Kidney epithelial cell (primary cell): Measurements from ENCODE around the gene TIMP3. TPM values are rescaled to one million over a fixed set of nuclear protein-coding genes. Genes with fewer than 3 reads are reported as not detected.

Experiments
- DNase-seq: peaks from one replicate; pipeline ENCODE4 v3.0.0-alpha.2; 2010; ENCODE audit warnings: low read depth
- H3K27me3 ChIP-seq: 2 replicates; pipeline ENCODE4 v1.6.0; 2011; ENCODE audit warnings: low read length; ENCODE audit not compliant: control insufficient read depth, insufficient read depth
- H3K36me3 ChIP-seq: 2 replicates; pipeline ENCODE4 v1.5.1; 2011; ENCODE audit warnings: low read length; ENCODE audit not compliant: control insufficient read depth, insufficient read depth
- H3K4me3 ChIP-seq: 2 replicates; pipeline ENCODE4 v1.5.1; 2011; ENCODE audit warnings: low read depth, mild to moderate bottlenecking, control low read depth, low read length
- total RNA-seq: library from RNA; depleted of rRNA; stranded (reverse); fragments of >200 nt; gene quantifications from 2 replicates; pipeline ENCODE4 v1.2.3, GENCODE V29; 2015
- TF ChIP-seq, protein P1 (sequence below): IDR thresholded peaks from 2 replicates; pipeline ENCODE4 v1.5.1; 2011; ENCODE audit warnings: mild to moderate bottlenecking, moderate library complexity, low read length, control low read depth, inconsistent platforms; ENCODE audit not compliant: insufficient read depth, poor library complexity, severe bottlenecking

Gene TIMP3
- total RNA-seq, 1 donor from 2014 or later, result 45.6 TPM

DNA sequence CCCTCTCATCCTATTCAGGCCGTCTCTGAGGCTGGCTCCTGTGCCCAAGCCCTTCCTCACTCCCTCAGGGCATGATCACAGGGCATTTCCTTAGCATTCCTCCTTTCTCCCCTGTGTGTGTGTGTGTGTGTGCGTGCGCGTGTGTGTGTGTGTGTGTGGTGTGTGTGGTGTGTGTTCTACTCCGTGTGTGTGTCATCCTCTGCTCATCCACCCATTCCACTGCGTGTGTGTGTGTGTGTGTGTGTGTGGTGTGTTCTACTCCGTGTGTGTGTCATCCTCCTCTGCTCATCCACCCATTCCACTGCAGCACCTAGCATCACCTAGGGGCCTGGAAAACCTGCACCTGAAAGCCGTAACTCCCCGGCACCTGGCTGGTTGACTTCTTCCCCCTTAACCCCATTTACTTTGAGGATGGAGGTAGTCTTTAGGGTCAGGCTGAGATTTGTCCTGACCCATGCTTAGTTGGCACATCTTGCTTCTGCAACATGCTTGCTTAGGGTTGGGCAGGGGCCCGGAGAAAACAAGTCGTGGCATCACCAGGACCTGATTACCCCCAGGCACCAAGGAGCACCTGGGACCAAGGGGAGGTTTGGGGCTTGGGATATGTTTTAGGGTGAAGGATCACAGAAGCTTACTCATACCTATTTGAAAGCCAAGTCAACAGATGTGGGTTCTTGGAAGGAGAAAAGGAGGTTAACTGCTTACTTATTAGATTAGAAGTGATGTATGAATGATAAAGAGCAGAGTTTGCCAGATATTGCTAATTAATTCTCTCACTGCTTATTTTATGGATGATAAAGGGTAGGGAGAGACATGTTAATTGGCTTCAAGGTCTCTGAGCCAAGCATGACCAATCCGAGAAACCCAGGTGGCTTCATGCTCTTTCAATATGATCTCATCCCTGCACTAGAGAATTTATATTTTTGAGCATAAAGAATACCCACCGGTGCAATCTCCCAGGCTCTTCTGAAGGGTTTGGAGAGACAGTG lies 18.9 kb downstream of the TIMP3 start:
- DNase-seq, result no peak
- Histone ChIP-seq H3K4me3 (no peak overlapping the region), H3K27me3 (no peaks in the 10 kb centered on the region), H3K36me3 (no peaks in the 10 kb centered on the region)
- TF ChIP-seq, protein P1, sequence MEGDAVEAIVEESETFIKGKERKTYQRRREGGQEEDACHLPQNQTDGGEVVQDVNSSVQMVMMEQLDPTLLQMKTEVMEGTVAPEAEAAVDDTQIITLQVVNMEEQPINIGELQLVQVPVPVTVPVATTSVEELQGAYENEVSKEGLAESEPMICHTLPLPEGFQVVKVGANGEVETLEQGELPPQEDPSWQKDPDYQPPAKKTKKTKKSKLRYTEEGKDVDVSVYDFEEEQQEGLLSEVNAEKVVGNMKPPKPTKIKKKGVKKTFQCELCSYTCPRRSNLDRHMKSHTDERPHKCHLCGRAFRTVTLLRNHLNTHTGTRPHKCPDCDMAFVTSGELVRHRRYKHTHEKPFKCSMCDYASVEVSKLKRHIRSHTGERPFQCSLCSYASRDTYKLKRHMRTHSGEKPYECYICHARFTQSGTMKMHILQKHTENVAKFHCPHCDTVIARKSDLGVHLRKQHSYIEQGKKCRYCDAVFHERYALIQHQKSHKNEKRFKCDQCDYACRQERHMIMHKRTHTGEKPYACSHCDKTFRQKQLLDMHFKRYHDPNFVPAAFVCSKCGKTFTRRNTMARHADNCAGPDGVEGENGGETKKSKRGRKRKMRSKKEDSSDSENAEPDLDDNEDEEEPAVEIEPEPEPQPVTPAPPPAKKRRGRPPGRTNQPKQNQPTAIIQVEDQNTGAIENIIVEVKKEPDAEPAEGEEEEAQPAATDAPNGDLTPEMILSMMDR, result no peak

DNA sequence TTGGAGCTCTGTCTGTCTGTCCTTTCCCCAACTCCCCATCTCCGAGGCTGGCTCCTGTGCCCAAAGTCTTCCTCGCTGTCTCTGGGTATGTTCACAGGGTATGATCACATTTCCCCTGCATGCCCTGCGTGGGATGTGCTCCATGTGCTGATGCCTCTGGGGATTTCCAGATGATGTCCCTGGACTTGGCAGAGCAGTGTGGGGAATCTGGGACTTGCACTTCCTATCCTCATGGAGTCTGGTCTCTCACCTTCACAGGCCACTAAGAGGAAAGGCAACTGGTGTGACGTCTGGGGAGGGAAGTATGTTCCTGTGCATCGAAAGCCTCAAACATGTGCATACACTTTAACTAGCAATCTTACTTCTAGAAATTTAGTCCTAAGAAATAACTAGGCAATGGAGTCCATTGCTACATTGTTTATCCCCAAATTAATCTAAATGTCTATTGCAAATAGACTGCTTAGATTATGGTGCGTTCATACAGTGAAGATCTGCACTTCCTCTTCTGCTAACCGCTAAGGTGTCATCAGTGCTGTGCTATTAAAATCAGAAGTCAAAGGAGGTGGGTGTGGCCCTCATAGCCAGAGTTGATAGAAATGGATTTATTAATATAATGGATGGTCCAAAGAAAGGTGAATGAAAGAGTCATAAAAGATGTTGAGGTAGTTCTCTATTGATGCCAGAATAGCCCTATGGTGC lies 20.8 kb downstream of the TIMP3 start:
- Histone ChIP-seq H3K4me3 (no peak overlapping the region), H3K27me3 (no peaks in the 10 kb centered on the region), H3K36me3 (no peaks in the 10 kb centered on the region)
- no peak for DNase-seq
- TF ChIP-seq, protein P1, result no peak

DNA sequence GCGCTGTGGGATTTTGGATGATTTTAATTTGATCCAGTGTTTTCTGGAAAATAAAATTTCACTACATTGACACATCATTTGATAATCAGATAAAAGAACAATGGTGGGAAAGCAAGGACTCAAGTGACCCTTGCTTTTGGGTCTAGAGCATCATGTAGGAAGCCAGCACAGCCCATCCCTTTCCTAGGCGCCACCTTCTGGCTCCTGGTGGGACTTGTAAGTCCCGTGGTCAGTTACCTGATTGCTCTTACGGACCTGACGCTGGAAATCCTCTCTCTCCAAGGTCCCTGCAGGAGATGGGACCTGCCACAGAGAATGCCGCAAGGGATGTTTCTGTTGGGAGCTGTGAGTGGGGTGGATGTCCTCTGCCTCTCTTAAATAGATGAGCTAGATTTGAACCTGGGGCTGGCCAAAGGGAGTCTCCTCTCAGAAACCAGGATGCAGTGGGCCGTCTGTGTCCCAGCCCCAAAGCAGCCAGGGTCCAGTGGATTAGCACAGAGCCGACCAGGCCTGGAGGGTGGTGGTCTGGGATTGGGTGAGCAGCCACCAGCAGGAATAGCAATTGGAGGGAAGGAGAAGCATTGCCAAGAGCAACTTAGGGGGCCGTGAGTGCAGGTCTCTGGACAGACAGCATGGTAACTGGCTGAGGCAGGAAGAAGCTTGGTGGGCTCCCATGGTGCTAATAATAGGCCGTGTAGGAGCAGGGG lies 21.7 kb downstream of the TIMP3 start:
- Histone ChIP-seq H3K36me3 (no peaks in the 10 kb centered on the region), H3K4me3 (no peak overlapping the region), H3K27me3 (no peaks in the 10 kb centered on the region)
- TF ChIP-seq, protein P1, result peak; percentile 59
- no peak for DNase-seq

DNA sequence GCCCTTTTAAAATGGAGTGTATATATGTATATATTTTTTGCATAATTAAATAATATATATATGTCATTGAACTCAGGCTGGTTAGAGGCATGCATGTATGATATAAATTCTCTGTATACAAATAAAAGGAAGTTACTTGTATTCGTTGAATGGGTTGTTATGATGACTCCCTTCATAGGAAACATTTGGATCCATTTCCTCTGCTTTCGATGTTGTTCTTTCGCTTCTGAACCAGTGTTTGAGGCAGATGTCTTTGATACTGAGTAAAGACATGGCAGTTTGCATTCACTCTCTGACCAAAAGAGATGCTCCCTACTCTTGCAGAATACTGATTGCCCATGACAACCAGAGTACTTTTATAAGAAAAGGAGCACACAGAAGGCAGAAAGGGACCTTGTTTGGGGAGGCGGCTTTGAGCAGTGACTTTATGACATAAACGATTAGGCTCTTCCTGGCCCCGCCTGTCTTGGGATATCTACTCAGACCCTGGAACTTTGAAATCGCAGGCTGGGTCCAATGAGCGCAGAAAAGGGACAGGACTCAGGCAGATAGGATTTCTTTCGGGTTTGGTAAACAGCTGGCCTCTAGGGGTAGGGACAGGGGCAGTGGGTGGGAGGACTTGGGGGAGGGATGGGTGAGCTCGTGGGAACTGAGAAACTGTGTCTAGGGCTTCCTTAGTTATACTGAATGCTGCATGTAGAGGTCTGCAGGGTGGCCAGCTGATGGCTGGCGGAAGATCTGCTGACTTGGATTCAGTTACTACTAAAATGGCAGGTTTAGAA lies 23.2 kb downstream of the TIMP3 start:
- TF ChIP-seq, protein P1, result no peak
- no peaks in the 10 kb centered on the region for H3K36me3 ChIP-seq
- DNase-seq, result no peak
- no peak overlapping the region for H3K4me3 ChIP-seq
- H3K27me3 ChIP-seq, result no peaks in the 10 kb centered on the region

DNA sequence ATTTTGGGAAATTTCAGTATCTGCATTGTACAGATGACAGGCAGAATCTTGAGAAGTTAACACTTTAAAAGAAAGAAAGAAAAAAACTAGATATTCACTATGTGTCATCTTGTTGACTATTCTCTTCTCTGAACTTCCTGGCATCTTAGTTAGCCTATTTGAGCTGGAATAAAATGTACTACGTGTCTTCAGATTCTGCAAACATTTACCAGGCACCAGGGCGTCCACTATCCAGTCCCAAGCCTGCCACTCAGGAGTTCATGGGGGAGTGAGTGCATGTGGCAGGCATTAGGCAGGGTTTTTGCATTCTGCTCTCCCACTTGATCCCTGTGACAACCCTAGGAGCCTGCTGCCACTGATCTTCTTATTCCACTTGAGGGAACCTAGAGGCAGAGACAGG lies 25.0 kb downstream of the TIMP3 start:
- no peak for DNase-seq

More for the DNA sequence above, 25.0 kb downstream of the TIMP3 start:
- TF ChIP-seq, protein P1, result no peak
- Histone ChIP-seq H3K27me3 (no peaks in the 10 kb centered on the region), H3K36me3 (no peaks in the 10 kb centered on the region), H3K4me3 (no peak overlapping the region)
